HEK293 (cell line): ENCODE data around the gene LIPJ.

Experiments used
- CTCF ChIA-PET: fragments of 350-600 bp; formaldehyde crosslinking; extraction: SDS; loops from one replicate; lab custom pipeline; 2021; ENCODE audit warnings: antibody characterized with exemption; lab: Yijun Ruan, JAX
- POLR2A ChIA-PET: fragments of 300-600 bp; formaldehyde crosslinking; extraction: SDS; loops from one replicate; lab custom pipeline; 2020; ENCODE audit warnings: antibody characterized with exemption, inconsistent platforms; lab: Yijun Ruan, JAX
- H3K27ac ChIP-seq: fragments of 200-500 bp; sonication (Bioruptor generic); 2 replicates; pipeline ENCODE4 v1.5.1; 2014; ENCODE audit warnings: low read depth, low read length, control low read depth, inconsistent platforms; ENCODE audit errors: extremely low read depth
- H3K36me3 ChIP-seq, 2 experiments: fragments of 200-500 bp in 1 of 2; sonication (Bioruptor generic) in 1 of 2; 1 replicate in 1 of 2; 2 replicates in 1 of 2; pipeline ENCODE4 v1.5.1; 2014 to 2017; ENCODE audit warnings: inconsistent platforms in 2 of 2, low read length in 2 of 2; ENCODE audit not compliant: control insufficient read depth in 2 of 2, insufficient read depth in 1 of 2
- H3K4me1 ChIP-seq: fragments of 200-500 bp; sonication (Bioruptor generic); 2 replicates; pipeline ENCODE4 v1.5.1; 2014; ENCODE audit warnings: mild to moderate bottlenecking, low read length, inconsistent platforms; ENCODE audit not compliant: control insufficient read depth, insufficient read depth
- H3K4me3 ChIP-seq: 2 replicates; pipeline ENCODE4 v1.5.1; 2011; ENCODE audit warnings: low read depth, mild to moderate bottlenecking, control low read depth, low read length, moderate library complexity
- H3K9me3 ChIP-seq: fragments of 200-500 bp; sonication (Bioruptor generic); 2 replicates; pipeline ENCODE4 v1.5.1; 2014; ENCODE audit warnings: low read depth, low read length, inconsistent platforms; ENCODE audit not compliant: control insufficient read depth, insufficient read depth
- KLF16 ChIP-seq: fragments of 450-650 bp; formaldehyde crosslinking; IDR thresholded peaks from 2 replicates; pipeline ENCODE4 v1.5.1; 2017; ENCODE audit warnings: missing biosample characterization, missing genetic modification characterization
- OVOL3 ChIP-seq: fragments of 450-650 bp; formaldehyde crosslinking; IDR thresholded peaks from 2 replicates; pipeline ENCODE4 v1.5.1; 2016; ENCODE audit warnings: missing biosample characterization, missing genetic modification characterization
- ZBTB1 ChIP-seq: fragments of 450-650 bp; formaldehyde crosslinking; IDR thresholded peaks from 2 replicates; pipeline ENCODE4 v1.5.1; 2016; ENCODE audit warnings: missing biosample characterization, missing genetic modification characterization
- ZBTB20 ChIP-seq: fragments of 450-650 bp; formaldehyde crosslinking; IDR thresholded peaks from 2 replicates; pipeline ENCODE4 v1.5.1; 2016; ENCODE audit warnings: missing biosample characterization, missing genetic modification characterization
- ZBTB21 ChIP-seq: fragments of 450-650 bp; formaldehyde crosslinking; IDR thresholded peaks from 2 replicates; pipeline ENCODE4 v1.5.1; 2017; ENCODE audit warnings: missing biosample characterization, missing genetic modification characterization
- ZFP69B ChIP-seq: fragments of 450-650 bp; formaldehyde crosslinking; IDR thresholded peaks from 2 replicates; pipeline ENCODE4 v1.5.1; 2016; ENCODE audit warnings: missing biosample characterization, missing genetic modification characterization
- ZNF2 ChIP-seq: fragments of 450-650 bp; formaldehyde crosslinking; IDR thresholded peaks from 2 replicates; pipeline ENCODE4 v1.5.1; 2016; ENCODE audit warnings: missing biosample characterization, missing genetic modification characterization
- ZNF239 ChIP-seq: fragments of 450-650 bp; formaldehyde crosslinking; IDR thresholded peaks from 2 replicates; pipeline ENCODE4 v1.5.1; 2016; ENCODE audit warnings: missing biosample characterization, missing genetic modification characterization
- ZNF510 ChIP-seq: fragments of 450-650 bp; formaldehyde crosslinking; IDR thresholded peaks from 2 replicates; pipeline ENCODE4 v1.5.1; 2018; ENCODE audit warnings: mild to moderate bottlenecking, missing genetic modification characterization, missing biosample characterization; ENCODE audit not compliant: insufficient replicate concordance
- ZNF513 ChIP-seq: fragments of 450-650 bp; IDR thresholded peaks from 2 replicates; pipeline ENCODE4 v1.5.1; 2018; ENCODE audit warnings: missing biosample characterization, missing genetic modification characterization
- ZNF549 ChIP-seq: fragments of 450-650 bp; IDR thresholded peaks from 2 replicates; pipeline ENCODE4 v1.5.1; 2018; ENCODE audit warnings: missing biosample characterization, missing genetic modification characterization, mild to moderate bottlenecking, inconsistent platforms, moderate library complexity
- ZNF555 ChIP-seq: fragments of 450-650 bp; formaldehyde crosslinking; conservative IDR thresholded peaks from 2 replicates; pipeline ENCODE4 v1.5.1; 2017; ENCODE audit warnings: missing biosample characterization, mild to moderate bottlenecking, missing genetic modification characterization, inconsistent platforms
- ZNF560 ChIP-seq: fragments of 450-650 bp; formaldehyde crosslinking; IDR thresholded peaks from 2 replicates; pipeline ENCODE4 v1.5.1; 2017; ENCODE audit warnings: missing biosample characterization, missing genetic modification characterization, borderline replicate concordance
- ZNF600 ChIP-seq: fragments of 450-650 bp; formaldehyde crosslinking; IDR thresholded peaks from 2 replicates; pipeline ENCODE4 v1.5.1; 2016; ENCODE audit warnings: missing biosample characterization, missing genetic modification characterization
- ZNF624 ChIP-seq: fragments of 450-650 bp; formaldehyde crosslinking; IDR thresholded peaks from 2 replicates; pipeline ENCODE4 v1.5.1; 2017; ENCODE audit warnings: missing biosample characterization, missing genetic modification characterization
- ZNF626 ChIP-seq: fragments of 450-650 bp; sonication (Bioruptor Pico); formaldehyde crosslinking; IDR thresholded peaks from 2 replicates; pipeline ENCODE4 v1.5.1; 2018; ENCODE audit warnings: missing biosample characterization, missing genetic modification characterization, inconsistent platforms
- ZNF629 ChIP-seq: fragments of 450-650 bp; formaldehyde crosslinking; IDR thresholded peaks from 2 replicates; pipeline ENCODE4 v1.5.1; 2017; ENCODE audit warnings: missing biosample characterization, missing genetic modification characterization
- ZNF658 ChIP-seq: fragments of 450-650 bp; formaldehyde crosslinking; IDR thresholded peaks from 2 replicates; pipeline ENCODE4; 2016; ENCODE audit warnings: missing biosample characterization, missing genetic modification characterization
- ZNF670 ChIP-seq: fragments of 450-650 bp; formaldehyde crosslinking; IDR thresholded peaks from 2 replicates; pipeline ENCODE4 v1.5.1; 2016; ENCODE audit warnings: missing biosample characterization, missing genetic modification characterization, low read depth
- TF ChIP-seq, protein P1 (sequence below): fragments of 450-650 bp; formaldehyde crosslinking; IDR thresholded peaks from 2 replicates; pipeline ENCODE4 v1.5.1; 2016; ENCODE audit warnings: missing biosample characterization, missing genetic modification characterization, borderline replicate concordance
- TF ChIP-seq, protein P2 (sequence below): fragments of 450-650 bp; formaldehyde crosslinking; IDR thresholded peaks from 2 replicates; pipeline ENCODE4 v1.5.1; 2016; ENCODE audit warnings: missing biosample characterization, missing genetic modification characterization
- TF ChIP-seq, protein P3 (sequence below): fragments of 450-650 bp; formaldehyde crosslinking; IDR thresholded peaks from 2 replicates; pipeline ENCODE4 v1.5.1; 2016; ENCODE audit warnings: missing biosample characterization, missing genetic modification characterization, low read depth
- TF ChIP-seq, protein P4 (sequence below): fragments of 450-650 bp; formaldehyde crosslinking; IDR thresholded peaks from 2 replicates; pipeline ENCODE4 v1.5.1; 2017; ENCODE audit warnings: missing biosample characterization, missing genetic modification characterization

The LIPJ gene

GRCh38 chr10:88617772-88618300 is 31.3 kb downstream of the LIPJ start:
- Histone ChIP-seq H3K4me3 (no peak overlapping the region), H3K9me3 (no peaks in the 10 kb centered on the region), H3K27ac (no peak overlapping the region), H3K4me1 (no peaks in the 10 kb centered on the region), H3K36me3 (no peaks in the 10 kb centered on the region)
- TF ChIP-seq, protein P1, sequence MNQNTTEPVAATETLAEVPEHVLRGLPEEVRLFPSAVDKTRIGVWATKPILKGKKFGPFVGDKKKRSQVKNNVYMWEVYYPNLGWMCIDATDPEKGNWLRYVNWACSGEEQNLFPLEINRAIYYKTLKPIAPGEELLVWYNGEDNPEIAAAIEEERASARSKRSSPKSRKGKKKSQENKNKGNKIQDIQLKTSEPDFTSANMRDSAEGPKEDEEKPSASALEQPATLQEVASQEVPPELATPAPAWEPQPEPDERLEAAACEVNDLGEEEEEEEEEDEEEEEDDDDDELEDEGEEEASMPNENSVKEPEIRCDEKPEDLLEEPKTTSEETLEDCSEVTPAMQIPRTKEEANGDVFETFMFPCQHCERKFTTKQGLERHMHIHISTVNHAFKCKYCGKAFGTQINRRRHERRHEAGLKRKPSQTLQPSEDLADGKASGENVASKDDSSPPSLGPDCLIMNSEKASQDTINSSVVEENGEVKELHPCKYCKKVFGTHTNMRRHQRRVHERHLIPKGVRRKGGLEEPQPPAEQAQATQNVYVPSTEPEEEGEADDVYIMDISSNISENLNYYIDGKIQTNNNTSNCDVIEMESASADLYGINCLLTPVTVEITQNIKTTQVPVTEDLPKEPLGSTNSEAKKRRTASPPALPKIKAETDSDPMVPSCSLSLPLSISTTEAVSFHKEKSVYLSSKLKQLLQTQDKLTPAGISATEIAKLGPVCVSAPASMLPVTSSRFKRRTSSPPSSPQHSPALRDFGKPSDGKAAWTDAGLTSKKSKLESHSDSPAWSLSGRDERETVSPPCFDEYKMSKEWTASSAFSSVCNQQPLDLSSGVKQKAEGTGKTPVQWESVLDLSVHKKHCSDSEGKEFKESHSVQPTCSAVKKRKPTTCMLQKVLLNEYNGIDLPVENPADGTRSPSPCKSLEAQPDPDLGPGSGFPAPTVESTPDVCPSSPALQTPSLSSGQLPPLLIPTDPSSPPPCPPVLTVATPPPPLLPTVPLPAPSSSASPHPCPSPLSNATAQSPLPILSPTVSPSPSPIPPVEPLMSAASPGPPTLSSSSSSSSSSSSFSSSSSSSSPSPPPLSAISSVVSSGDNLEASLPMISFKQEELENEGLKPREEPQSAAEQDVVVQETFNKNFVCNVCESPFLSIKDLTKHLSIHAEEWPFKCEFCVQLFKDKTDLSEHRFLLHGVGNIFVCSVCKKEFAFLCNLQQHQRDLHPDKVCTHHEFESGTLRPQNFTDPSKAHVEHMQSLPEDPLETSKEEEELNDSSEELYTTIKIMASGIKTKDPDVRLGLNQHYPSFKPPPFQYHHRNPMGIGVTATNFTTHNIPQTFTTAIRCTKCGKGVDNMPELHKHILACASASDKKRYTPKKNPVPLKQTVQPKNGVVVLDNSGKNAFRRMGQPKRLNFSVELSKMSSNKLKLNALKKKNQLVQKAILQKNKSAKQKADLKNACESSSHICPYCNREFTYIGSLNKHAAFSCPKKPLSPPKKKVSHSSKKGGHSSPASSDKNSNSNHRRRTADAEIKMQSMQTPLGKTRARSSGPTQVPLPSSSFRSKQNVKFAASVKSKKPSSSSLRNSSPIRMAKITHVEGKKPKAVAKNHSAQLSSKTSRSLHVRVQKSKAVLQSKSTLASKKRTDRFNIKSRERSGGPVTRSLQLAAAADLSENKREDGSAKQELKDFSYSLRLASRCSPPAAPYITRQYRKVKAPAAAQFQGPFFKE (tag by site-specific recombination) = no peak
- no peak for TF ChIP-seq ZNF626 (tag by site-specific recombination)
- no peak for TF ChIP-seq ZNF658 (tag by site-specific recombination)
- no peak for TF ChIP-seq ZNF600 (tag by site-specific recombination)
- TF ChIP-seq ZNF549 = no peak
- TF ChIP-seq, protein P2, sequence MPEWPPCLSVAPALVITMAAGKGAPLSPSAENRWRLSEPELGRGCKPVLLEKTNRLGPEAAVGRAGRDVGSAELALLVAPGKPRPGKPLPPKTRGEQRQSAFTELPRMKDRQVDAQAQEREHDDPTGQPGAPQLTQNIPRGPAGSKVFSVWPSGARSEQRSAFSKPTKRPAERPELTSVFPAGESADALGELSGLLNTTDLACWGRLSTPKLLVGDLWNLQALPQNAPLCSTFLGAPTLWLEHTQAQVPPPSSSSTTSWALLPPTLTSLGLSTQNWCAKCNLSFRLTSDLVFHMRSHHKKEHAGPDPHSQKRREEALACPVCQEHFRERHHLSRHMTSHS = no peak
- TF ChIP-seq, protein P3, sequence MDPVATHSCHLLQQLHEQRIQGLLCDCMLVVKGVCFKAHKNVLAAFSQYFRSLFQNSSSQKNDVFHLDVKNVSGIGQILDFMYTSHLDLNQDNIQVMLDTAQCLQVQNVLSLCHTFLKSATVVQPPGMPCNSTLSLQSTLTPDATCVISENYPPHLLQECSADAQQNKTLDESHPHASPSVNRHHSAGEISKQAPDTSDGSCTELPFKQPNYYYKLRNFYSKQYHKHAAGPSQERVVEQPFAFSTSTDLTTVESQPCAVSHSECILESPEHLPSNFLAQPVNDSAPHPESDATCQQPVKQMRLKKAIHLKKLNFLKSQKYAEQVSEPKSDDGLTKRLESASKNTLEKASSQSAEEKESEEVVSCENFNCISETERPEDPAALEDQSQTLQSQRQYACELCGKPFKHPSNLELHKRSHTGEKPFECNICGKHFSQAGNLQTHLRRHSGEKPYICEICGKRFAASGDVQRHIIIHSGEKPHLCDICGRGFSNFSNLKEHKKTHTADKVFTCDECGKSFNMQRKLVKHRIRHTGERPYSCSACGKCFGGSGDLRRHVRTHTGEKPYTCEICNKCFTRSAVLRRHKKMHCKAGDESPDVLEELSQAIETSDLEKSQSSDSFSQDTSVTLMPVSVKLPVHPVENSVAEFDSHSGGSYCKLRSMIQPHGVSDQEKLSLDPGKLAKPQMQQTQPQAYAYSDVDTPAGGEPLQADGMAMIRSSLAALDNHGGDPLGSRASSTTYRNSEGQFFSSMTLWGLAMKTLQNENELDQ (tag by site-specific recombination) = no peak
- TF ChIP-seq ZNF510 (tag by site-specific recombination) = no peak
- no peak for TF ChIP-seq ZNF2
- TF ChIP-seq ZNF555 = no peak
- TF ChIP-seq, protein P4, sequence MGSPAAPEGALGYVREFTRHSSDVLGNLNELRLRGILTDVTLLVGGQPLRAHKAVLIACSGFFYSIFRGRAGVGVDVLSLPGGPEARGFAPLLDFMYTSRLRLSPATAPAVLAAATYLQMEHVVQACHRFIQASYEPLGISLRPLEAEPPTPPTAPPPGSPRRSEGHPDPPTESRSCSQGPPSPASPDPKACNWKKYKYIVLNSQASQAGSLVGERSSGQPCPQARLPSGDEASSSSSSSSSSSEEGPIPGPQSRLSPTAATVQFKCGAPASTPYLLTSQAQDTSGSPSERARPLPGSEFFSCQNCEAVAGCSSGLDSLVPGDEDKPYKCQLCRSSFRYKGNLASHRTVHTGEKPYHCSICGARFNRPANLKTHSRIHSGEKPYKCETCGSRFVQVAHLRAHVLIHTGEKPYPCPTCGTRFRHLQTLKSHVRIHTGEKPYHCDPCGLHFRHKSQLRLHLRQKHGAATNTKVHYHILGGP (tag by site-specific recombination) = no peak
- CTCF ChIA-PET = interaction anchor here (0.5 kb wide), 1 partner anchor 34 kb away, joined by 3 read pairs; no protein-coding TSS in a partner anchor
- POLR2A ChIA-PET = no interaction called here

DNA sequence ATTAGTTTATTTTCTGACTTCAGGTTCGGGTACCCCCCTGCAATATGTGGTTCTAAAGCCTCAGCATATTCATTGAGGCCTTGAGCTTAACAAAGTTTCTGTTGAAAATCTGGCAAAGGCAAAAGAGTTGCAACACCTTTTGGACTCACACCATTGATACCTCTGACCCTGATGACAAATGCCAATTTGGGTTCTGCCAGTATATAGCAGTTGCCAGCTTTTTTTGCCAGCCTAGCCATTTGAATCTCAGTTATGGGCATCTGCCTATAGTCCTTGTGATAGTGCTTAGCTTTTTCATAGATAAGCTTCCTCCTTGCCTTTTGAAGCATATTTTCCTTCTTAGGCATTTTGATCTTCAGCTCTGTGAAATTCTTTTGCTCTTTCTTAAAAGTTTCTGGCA is 31.9 kb downstream of the LIPJ start:
- H3K36me3 ChIP-seq = no peaks in the 10 kb centered on the region
- POLR2A ChIA-PET = no interaction called here
- H3K4me3 ChIP-seq = no peak overlapping the region
- no peaks in the 10 kb centered on the region for H3K4me1 ChIP-seq
- CTCF ChIA-PET = interaction anchor here (0.5 to 0.6 kb wide), 2 partner anchors 33 to 48 kb away, joined by 3 read pairs; no protein-coding TSS in a partner anchor
- no peak overlapping the region for H3K27ac ChIP-seq
- no peaks in the 10 kb centered on the region for H3K9me3 ChIP-seq
- no peak for TF ChIP-seq ZNF629 (tag by site-specific recombination)
- no peak for TF ChIP-seq ZNF670 (tag by site-specific recombination)
- TF ChIP-seq ZBTB21 (tag by site-specific recombination) = no peak
- TF ChIP-seq ZNF239 (tag by site-specific recombination) = no peak
- no peak for TF ChIP-seq OVOL3 (tag by site-specific recombination)
- TF ChIP-seq ZNF560 = no peak
- TF ChIP-seq ZNF513 (tag by site-specific recombination) = no peak
- no peak for TF ChIP-seq ZBTB20 (tag by site-specific recombination)
- TF ChIP-seq ZBTB1 (tag by site-specific recombination) = no peak
- TF ChIP-seq ZFP69B = no peak
- TF ChIP-seq KLF16 (tag by site-specific recombination) = no peak
- no peak for TF ChIP-seq ZNF624 (tag by site-specific recombination)
